Mucosa of stomach (tissue), 1 donor: Measurements from ENCODE around the gene SENP8.

Experiments used
- H3K27me3 ChIP-seq: one replicate; pipeline ENCODE4 v1.7.0; 2013; ENCODE audit warnings: mild to moderate bottlenecking, low read length; ENCODE audit not compliant: control insufficient read depth, insufficient read depth
- H3K36me3 ChIP-seq: one replicate; pipeline ENCODE4 v1.7.0; 2013; ENCODE audit warnings: low read length; ENCODE audit not compliant: control insufficient read depth, insufficient read depth
- H3K4me1 ChIP-seq: one replicate; pipeline ENCODE4 v1.7.0; 2013; ENCODE audit warnings: mild to moderate bottlenecking, low read length; ENCODE audit not compliant: control insufficient read depth, insufficient read depth
- H3K4me3 ChIP-seq: one replicate; pipeline ENCODE4 v1.7.0; 2013; ENCODE audit warnings: low read length
- H3K9ac ChIP-seq: one replicate; pipeline ENCODE4 v1.7.0; 2013; ENCODE audit warnings: mild to moderate bottlenecking, low read length, moderate library complexity
- H3K9me3 ChIP-seq: one replicate; pipeline ENCODE4 v1.7.0; 2013; ENCODE audit warnings: mild to moderate bottlenecking, low read length, moderate library complexity; ENCODE audit not compliant: control insufficient read depth
- donor health status: Pancreatic carcinoma.

Gene SENP8

DNA sequence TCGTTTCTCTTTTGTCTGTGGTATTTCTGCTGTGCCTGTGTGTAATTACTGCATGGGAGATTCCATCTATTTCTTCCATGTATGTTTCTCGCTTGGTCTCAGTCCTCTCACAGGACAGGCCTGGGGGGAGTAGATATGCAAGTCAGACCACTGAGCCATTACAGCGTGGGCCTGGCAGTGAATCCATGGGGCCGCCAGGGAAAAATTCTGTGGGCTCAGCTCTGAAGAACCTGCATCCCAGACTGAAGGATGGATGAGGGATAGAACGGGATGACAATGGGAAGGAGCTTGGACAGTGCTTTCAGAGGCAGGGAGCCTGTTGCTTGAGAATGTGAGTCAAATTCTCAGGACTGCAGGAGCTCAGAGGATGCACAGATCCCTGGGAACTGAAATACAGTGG is 54.6 kb downstream of the SENP8 start:
- Histone ChIP-seq H3K9ac (no peak overlapping the region), H3K4me1 (peaks cover 23% of the 10 kb centered on the region), H3K9me3 (no peaks in the 10 kb centered on the region), H3K36me3 (no peaks in the 10 kb centered on the region), H3K27me3 (peaks cover 13% of the 10 kb centered on the region), H3K4me3 (no peak overlapping the region)

DNA sequence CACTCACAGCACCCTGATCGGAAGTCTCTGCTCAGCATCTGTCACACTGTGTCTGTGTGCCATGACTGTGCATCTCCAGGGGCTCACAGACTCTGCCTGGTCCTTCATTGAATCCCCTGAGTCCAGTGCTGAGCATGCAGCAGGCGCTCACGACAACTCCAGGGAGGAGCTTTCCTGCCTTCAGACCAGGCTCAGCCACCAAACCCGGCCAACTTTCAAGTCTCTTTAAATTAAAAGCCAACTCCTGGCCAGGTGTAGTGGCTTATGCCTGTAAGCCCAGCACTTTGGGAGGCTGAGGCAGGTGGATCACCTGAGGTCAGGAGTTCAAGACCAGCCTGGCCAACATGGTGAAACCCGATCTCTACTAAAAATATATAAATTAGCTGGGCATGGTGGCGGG is 55.2 kb downstream of the SENP8 start:
- Histone ChIP-seq H3K27me3 (peaks cover 13% of the 10 kb centered on the region), H3K9ac (no peak overlapping the region)

DNA sequence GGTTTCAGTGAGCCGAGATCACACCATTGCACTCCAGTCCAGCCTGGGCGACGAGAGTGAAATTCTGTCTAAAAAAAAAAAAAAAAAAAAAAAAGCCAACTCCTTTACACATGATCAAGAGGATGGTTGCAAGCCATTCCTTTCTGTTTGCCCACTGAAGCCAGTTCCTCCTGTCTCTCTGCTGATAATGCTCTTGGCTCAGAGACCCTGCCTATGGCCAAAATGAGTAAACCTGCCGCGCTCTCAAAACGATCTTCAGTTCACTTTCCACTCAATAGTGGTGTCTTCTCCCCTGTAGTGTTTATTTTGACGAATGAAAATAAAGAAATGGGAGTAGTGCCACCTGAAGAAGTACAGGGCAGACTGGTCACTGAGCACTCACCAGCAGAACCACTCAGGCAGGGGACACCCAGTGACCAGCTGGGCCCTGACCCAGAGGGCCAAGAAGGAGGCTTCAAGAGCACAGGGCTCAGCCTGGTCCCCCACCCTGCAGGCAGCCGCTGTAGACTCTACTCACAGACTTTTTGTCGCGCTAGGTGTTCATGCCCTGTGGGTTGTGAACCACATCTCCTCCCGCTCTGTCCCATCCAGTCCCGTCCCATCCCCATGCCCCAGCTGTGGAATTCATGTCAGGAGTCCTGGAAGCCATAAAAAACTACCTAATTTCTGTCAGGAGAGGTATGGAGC is 55.8 kb downstream of the SENP8 start:
- Histone ChIP-seq H3K4me1 (peaks cover 18% of the 10 kb centered on the region), H3K9me3 (no peaks in the 10 kb centered on the region), H3K4me3 (no peak overlapping the region), H3K36me3 (no peaks in the 10 kb centered on the region), H3K9ac (no peak overlapping the region), H3K27me3 (peaks cover 12% of the 10 kb centered on the region)

More for the DNA sequence above, 55.2 kb downstream of the SENP8 start:
- Histone ChIP-seq H3K9me3 (no peaks in the 10 kb centered on the region), H3K4me1 (peaks cover 23% of the 10 kb centered on the region), H3K4me3 (no peak overlapping the region), H3K36me3 (no peaks in the 10 kb centered on the region)

DNA sequence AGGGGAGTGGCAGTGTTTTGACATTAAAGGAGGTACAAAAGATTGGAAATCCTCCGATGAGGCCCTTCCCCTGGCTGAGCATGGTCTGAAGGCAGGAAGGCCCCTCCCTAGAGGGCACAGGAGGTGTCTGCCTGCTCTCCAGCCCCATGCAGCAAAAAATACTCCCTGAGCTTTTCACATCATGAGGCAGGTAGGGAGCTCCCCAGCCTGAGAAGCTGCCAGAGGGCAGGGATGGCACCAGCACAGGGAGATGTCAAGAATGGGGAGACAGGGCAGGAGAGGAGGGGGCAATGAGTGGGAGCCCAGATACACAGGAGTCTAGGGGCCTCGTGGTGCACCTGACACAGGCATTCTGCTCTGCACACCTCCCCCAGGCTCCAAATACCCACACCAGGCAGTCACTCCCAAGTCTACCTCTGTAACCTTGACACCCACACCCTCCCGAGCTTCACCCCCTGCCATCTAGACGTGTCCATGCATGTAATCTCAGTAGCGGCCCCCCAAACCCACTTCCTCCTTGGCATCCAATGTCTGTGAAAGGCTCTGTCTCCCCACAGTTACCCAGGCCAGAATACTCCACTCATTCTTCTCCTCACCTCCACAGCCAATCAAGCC is 56.5 kb downstream of the SENP8 start:
- no peak overlapping the region for H3K4me3 ChIP-seq
- peaks cover 12% of the 10 kb centered on the region for H3K4me1 ChIP-seq
- peaks cover 8% of the 10 kb centered on the region for H3K27me3 ChIP-seq
- no peaks in the 10 kb centered on the region for H3K36me3 ChIP-seq
- no peaks in the 10 kb centered on the region for H3K9me3 ChIP-seq
- H3K9ac ChIP-seq = no peak overlapping the region

DNA sequence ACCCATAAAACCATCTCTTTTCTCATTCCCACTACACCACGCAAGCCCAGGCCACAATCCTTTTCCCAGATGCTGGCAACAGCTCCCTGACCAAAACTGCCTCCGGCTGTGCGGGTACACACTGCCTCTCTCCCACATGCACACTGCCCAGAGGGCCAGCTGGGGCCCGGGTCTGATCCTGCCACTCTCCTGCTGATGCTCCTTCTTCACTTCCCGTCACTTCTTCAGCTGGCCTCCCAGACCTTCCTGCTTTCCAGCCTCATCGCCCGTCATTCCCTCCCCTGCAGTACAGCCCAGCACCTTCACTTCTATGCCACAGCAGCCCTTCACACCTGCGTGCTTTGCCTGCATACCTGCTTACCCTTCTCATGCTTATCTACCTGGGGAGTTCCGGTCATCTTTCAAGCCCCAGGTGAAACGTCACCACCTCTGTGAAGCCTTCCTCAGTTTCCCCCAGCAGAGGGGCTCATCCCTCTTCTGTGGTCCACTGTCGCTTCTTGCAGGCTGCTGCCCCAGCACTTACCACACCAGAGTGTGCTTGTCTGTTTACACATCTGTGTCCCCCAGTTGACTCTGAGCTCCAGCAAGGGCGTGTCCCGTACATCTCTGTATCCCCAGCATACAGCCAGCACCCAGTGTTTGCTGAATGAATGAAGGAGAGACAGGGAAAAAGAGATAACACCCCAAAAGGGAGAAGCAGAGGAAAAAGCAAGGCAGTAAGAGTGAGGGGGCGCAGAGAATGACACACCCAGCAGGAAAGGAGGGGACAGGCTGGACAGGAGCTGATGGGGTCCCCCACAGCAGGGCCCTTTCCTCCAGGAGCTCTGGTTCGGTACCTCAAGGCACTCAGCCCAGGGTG is 57.2 kb downstream of the SENP8 start:
- H3K36me3 ChIP-seq = no peaks in the 10 kb centered on the region
- no peak overlapping the region for H3K9ac ChIP-seq
- no peak overlapping the region for H3K4me3 ChIP-seq
- no peaks in the 10 kb centered on the region for H3K9me3 ChIP-seq
- peaks cover 4% of the 10 kb centered on the region for H3K4me1 ChIP-seq
- peaks cover 8% of the 10 kb centered on the region for H3K27me3 ChIP-seq

DNA sequence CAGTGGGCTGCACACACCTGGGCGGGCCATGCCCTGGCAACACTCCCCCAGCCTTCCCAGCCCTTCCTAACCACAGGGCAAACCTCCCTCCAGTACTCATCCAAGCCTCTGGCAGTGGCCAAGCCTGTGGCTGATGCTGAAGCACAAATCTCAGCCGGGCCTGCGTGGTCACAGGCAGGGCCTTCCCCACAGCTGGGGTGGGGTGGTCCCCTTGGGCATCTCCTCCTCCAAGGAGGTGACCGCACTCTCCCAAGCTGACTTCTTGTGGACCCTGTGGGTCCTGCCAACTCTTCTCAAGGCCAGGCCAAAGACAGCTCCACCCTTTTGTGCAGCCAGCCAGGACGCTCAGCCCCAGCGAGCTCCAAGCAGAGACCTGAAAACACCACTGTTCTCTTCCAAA is 58.0 kb downstream of the SENP8 start:
- Histone ChIP-seq H3K9ac (no peak overlapping the region), H3K36me3 (no peaks in the 10 kb centered on the region), H3K27me3 (peaks cover 8% of the 10 kb centered on the region), H3K9me3 (no peaks in the 10 kb centered on the region), H3K4me1 (no peaks in the 10 kb centered on the region), H3K4me3 (no peak overlapping the region)

DNA sequence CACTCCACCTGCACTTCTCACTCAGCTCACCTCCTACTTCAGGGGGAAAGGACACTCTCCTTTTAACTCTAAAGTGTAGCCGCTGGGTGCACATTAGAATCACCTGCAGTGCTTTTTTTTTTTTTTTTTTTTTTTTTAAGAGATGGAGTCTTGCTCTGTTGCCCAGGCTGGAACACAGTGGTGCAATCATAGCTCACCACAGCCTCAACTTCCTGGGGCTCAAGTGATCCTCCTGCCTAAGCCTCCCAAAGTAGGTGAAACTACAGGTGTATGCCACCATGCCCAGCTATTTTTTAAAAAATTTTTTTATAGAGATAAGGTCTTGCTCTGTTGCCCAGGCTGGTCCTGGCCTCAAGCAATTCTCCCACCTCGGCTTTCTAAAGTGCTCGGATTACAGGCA is 58.5 kb downstream of the SENP8 start:
- H3K9me3 ChIP-seq = no peaks in the 10 kb centered on the region
- H3K9ac ChIP-seq = no peak overlapping the region
- H3K27me3 ChIP-seq = peaks cover 8% of the 10 kb centered on the region
- H3K4me1 ChIP-seq = no peaks in the 10 kb centered on the region
- H3K36me3 ChIP-seq = no peaks in the 10 kb centered on the region
- H3K4me3 ChIP-seq = no peak overlapping the region

DNA sequence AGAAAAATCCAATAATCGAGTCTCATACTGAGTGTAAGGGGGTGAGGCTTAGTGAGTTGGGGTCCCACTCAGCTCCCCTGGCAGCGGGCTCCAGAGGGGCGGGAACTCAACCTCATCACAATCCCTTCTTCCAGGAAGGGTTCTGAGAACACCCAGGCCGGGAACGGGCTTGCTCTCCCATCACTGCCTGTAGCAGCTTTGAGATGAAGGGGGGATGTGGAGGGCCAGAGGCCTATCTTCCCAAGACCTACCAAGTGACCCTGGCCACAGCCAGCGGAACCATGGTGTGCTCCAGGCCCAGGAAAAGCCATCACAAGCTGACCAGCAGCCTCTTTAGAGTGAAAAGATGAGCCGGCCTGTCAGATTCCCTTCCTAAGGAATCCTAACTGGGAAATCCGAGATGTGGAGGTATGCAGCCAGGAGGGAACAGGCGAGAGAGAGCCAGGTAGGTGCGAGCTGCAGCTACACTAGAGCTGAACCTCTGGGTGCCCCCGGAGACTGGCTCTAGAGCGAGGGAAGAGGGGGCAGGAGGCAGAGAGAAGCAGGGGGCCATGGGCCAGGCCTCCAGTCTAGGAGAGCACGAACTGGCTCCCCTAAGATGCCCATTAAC is 60.9 kb downstream of the SENP8 start:
- Histone ChIP-seq H3K27me3 (peaks cover 12% of the 10 kb centered on the region), H3K4me3 (no peak overlapping the region), H3K9me3 (no peaks in the 10 kb centered on the region), H3K9ac (no peak overlapping the region), H3K36me3 (no peaks in the 10 kb centered on the region), H3K4me1 (peaks cover 4% of the 10 kb centered on the region)

DNA sequence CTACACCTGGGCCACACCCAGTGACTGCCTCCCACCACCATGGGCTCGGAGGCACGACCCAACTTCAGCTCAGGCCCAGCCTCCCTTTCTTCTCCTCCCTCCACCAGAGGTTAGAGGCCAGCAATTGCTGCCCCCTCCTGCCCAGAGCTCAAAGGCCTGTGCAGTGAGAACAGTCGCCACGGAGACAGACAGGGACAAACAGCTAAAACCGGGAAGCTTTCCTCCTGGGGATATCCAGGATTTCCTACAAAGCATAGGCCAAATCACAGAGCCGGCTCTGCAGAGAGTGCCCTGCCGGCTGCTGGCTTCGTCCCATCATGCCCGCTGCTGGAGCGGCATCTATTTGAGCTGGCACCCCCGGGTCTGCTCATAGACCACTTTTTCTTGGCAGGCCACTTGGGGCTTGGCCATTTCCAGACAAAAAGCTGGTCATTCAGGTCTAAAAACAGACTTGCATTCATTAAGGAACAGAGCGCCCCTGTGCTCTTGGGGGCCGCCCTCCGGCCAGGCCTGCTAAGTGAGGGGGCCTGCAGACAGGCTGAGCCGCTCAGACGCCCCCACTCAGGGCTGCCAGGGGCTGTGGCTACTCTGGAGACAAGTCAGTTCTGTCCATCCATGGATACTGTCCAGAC is 61.9 kb downstream of the SENP8 start:
- Histone ChIP-seq H3K4me1 (peaks cover 8% of the 10 kb centered on the region), H3K36me3 (no peaks in the 10 kb centered on the region), H3K27me3 (peaks cover 12% of the 10 kb centered on the region), H3K4me3 (no peak overlapping the region), H3K9me3 (no peaks in the 10 kb centered on the region), H3K9ac (no peak overlapping the region)

DNA sequence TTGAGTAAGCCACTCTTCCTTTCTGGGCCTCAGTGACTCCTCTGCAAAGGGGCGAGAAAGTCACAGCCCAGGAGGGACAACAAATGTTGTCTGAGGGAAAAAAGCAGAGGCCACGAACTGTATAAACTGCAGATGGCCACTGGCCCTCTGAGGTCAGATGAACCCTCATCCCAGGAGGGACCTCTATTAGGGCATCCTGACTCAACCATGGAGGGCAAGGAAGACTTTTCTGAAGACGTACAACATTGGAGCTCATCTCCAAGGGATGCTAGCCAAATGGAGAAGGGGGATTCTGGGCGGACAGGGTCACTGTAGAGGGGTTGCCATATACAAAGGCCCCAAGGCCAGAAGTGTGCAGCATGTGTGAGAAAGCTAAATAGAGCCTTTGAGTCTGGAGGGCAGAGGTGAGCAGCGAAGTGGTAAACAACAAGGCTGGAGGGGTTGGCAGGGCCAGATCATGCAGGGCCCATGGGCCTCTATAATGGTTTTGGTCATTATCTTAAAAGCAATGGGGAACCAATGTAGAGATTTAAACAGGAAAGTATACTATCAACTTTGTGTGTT is 62.6 kb downstream of the SENP8 start:
- H3K9ac ChIP-seq = no peak overlapping the region

DNA sequence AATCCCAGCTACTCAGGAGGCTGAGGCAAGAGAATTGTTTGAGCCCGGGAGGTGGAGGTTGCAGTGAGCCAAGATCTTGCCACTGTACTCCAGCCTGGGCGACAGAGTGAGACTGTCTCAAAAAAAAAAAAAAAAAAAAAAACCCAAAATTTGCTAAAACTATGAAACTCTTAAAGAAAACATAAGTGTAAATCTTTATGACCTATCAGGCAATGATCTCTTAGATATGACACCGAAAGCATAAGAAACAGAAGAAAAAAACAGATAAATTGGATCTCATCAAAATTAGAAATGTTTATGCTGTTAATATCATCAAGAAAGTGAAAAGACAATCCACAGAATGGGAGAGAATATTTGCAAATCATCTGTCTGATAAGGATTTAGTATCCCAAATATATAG is 64.0 kb downstream of the SENP8 start:
- H3K9ac ChIP-seq = no peak overlapping the region
- no peaks in the 10 kb centered on the region for H3K36me3 ChIP-seq
- H3K9me3 ChIP-seq = no peaks in the 10 kb centered on the region
- no peak overlapping the region for H3K4me3 ChIP-seq
- peaks cover 12% of the 10 kb centered on the region for H3K27me3 ChIP-seq
- peaks cover 8% of the 10 kb centered on the region for H3K4me1 ChIP-seq

More for the DNA sequence above, 62.6 kb downstream of the SENP8 start:
- Histone ChIP-seq H3K4me1 (peaks cover 8% of the 10 kb centered on the region), H3K36me3 (no peaks in the 10 kb centered on the region), H3K9me3 (no peaks in the 10 kb centered on the region), H3K27me3 (peaks cover 12% of the 10 kb centered on the region), H3K4me3 (no peak overlapping the region)
